Osteoblast (primary cell): ENCODE results near the gene DNAJC9. TPM values are rescaled to one million over a fixed set of nuclear protein-coding genes. Genes with fewer than 3 reads are reported as not detected.
A peak's percentile ranks its signal among the peaks of the same experiment; 100 is the strongest.

Experiments used
- DNase-seq: peaks from one replicate; pipeline ENCODE4 v3.0.0; 2011; ENCODE audit warnings: low spot score, mixed read lengths; ENCODE audit not compliant: insufficient read length; ENCODE audit errors: missing footprints
- H2AFZ ChIP-seq: 2 replicates; pipeline ENCODE4 v1.6.0; 2011; ENCODE audit warnings: mild to moderate bottlenecking, low read length
- H3K27ac ChIP-seq: 2 replicates; pipeline ENCODE4 v1.5.1; 2011; ENCODE audit warnings: mild to moderate bottlenecking, low read depth, low read length, moderate library complexity
- H3K27me3 ChIP-seq: 2 replicates; pipeline ENCODE4 v1.6.0; 2012; ENCODE audit warnings: mild to moderate bottlenecking, control low read depth, inconsistent platforms, low read length, moderate library complexity; ENCODE audit not compliant: insufficient read depth
- H3K36me3 ChIP-seq: 2 replicates; pipeline ENCODE4 v1.5.1; 2011; ENCODE audit warnings: mild to moderate bottlenecking, low read length, control low read depth, moderate library complexity; ENCODE audit not compliant: insufficient read depth
- H3K4me1 ChIP-seq: 2 replicates; pipeline ENCODE4 v1.5.1; 2011; ENCODE audit warnings: mild to moderate bottlenecking, low read length, control low read depth, moderate library complexity; ENCODE audit not compliant: insufficient read depth
- H3K4me2 ChIP-seq: 2 replicates; pipeline ENCODE4 v1.6.0; 2011; ENCODE audit warnings: mild to moderate bottlenecking, low read length; ENCODE audit not compliant: insufficient read depth
- H3K4me3 ChIP-seq: fragments of 200-600 bp; sonication (generic); 3 replicates; pipeline ENCODE4 v1.5.1; 2012; ENCODE audit warnings: mild to moderate bottlenecking, low read length, inconsistent platforms; ENCODE audit not compliant: insufficient read depth
- H3K79me2 ChIP-seq: 2 replicates; pipeline ENCODE4 v1.6.0; 2012; ENCODE audit warnings: mild to moderate bottlenecking, low read length, control low read depth, inconsistent platforms; ENCODE audit not compliant: insufficient read depth
- H3K9me3 ChIP-seq: 2 replicates; pipeline ENCODE4 v1.5.1; 2011; ENCODE audit warnings: low read depth, low read length, control low read depth
- H4K20me1 ChIP-seq: 2 replicates; pipeline ENCODE4 v1.6.0; 2012; ENCODE audit warnings: mild to moderate bottlenecking, low read length, control low read depth; ENCODE audit not compliant: insufficient read depth
- CTCF ChIP-seq: IDR thresholded peaks from 2 replicates; pipeline ENCODE4 v1.5.1; 2011; ENCODE audit warnings: mild to moderate bottlenecking, low read depth, low read length, moderate library complexity; ENCODE audit errors: extremely low read depth
- total RNA-seq: library from RNA; depleted of rRNA; stranded (reverse); fragments of >200 nt; gene quantifications from 2 replicates; pipeline ENCODE4 v1.2.3, GENCODE V29; 2012

The DNAJC9 gene
- total RNA-seq, 1 donor, result 18.8 TPM

GRCh38 chr10:73220989-73221388 lies 26.1 kb downstream of the DNAJC9 start:
- Histone ChIP-seq H4K20me1 (no peaks in the 10 kb centered on the region), H3K79me2 (no peaks in the 10 kb centered on the region), H3K27me3 (no peaks in the 10 kb centered on the region), H3K9me3 (no peaks in the 10 kb centered on the region), H3K4me3 (no peak overlapping the region), H3K27ac (no peak overlapping the region), H3K4me1 (peaks cover 10% of the 10 kb centered on the region), H3K4me2 (no peak overlapping the region), H3K36me3 (peaks cover 8% of the 10 kb centered on the region), H2AFZ (no peak overlapping the region)
- TF ChIP-seq CTCF, result no peak
- no peak for DNase-seq

- Histone ChIP-seq H3K27ac (no peak overlapping the region), H3K27me3 (no peaks in the 10 kb centered on the region), H3K4me1 (peaks cover 6% of the 10 kb centered on the region), H3K36me3 (peaks cover 8% of the 10 kb centered on the region), H2AFZ (no peak overlapping the region), H3K4me2 (no peak overlapping the region), H3K9me3 (no peaks in the 10 kb centered on the region), H4K20me1 (no peaks in the 10 kb centered on the region), H3K4me3 (no peak overlapping the region), H3K79me2 (no peaks in the 10 kb centered on the region)
- DNase-seq, result no peak
- TF ChIP-seq CTCF, result no peak
Measured at GRCh38 chr10:73219384-73219783, 27.7 kb downstream of the DNAJC9 start.

GRCh38 chr10:73218431-73219191 lies 28.4 kb downstream of the DNAJC9 start:
- peak; percentile 65 for DNase-seq
- H3K4me3 ChIP-seq, result no peak overlapping the region
- H2AFZ ChIP-seq, result no peak overlapping the region
- H3K4me1 ChIP-seq, result peaks cover 6% of the 10 kb centered on the region
- H3K27me3 ChIP-seq, result no peaks in the 10 kb centered on the region
- H3K79me2 ChIP-seq, result no peaks in the 10 kb centered on the region
- H3K27ac ChIP-seq, result no peak overlapping the region
- TF ChIP-seq CTCF, result peak; percentile 57
- no peaks in the 10 kb centered on the region for H4K20me1 ChIP-seq
- H3K4me2 ChIP-seq, result no peak overlapping the region
- H3K36me3 ChIP-seq, result peaks cover 8% of the 10 kb centered on the region
- H3K9me3 ChIP-seq, result no peaks in the 10 kb centered on the region

- Histone ChIP-seq H3K4me1 (peaks cover 6% of the 10 kb centered on the region), H3K4me2 (no peak overlapping the region), H3K79me2 (no peaks in the 10 kb centered on the region), H3K27ac (no peak overlapping the region), H3K9me3 (no peaks in the 10 kb centered on the region), H4K20me1 (no peaks in the 10 kb centered on the region), H3K27me3 (no peaks in the 10 kb centered on the region), H3K4me3 (no peak overlapping the region), H2AFZ (no peak overlapping the region), H3K36me3 (peaks cover 8% of the 10 kb centered on the region)
- TF ChIP-seq CTCF, result no peak
- DNase-seq, result no peak
Measured at GRCh38 chr10:73217628-73218027, 29.4 kb downstream of the DNAJC9 start.
